Skin of body (tissue), 2 donors: ENCODE measurements around the gene NHSL1. TPM values are rescaled to one million over a fixed set of nuclear protein-coding genes. Genes with fewer than 3 reads are reported as not detected.
"Not testable (repeated sequence)": the region's sequence is repeated elsewhere in the genome, so short reads cannot be mapped to it uniquely, and the experiment has no call there.

ENCODE experiments used
- DNase-seq: peaks from one replicate; lab custom pipeline; 2025; lab: John Stamatoyannopoulos, UW
- total RNA-seq: library from RNA; depleted of rRNA; stranded (reverse); fragments of >200 nt; gene quantifications from one replicate; pipeline ENCODE4 v1.2.3, GENCODE V29; 2014

The NHSL1 gene
- total RNA-seq, 1 donor from 2014 or later, result 21.6 TPM

DNA sequence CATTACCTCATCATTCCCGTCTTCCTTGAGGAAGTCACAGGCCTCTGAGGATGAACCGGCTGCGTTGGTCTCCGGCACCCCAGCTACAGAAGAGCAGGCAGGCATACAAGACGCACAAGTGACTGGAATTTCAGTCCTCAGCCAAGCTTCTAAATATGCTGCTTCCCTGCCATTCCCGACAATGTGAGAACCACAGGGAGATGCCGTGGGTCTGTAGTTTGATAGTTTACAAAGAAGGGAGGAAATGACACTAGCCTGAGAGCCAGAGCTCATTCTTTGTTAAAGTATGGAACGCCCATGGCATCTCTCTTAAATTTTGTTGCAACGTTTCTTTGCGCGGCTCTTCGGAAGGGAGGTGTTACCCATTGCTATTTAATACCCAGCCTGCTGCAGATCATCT, 69.5 kb downstream of the NHSL1 start:
- no peak for DNase-seq

DNA sequence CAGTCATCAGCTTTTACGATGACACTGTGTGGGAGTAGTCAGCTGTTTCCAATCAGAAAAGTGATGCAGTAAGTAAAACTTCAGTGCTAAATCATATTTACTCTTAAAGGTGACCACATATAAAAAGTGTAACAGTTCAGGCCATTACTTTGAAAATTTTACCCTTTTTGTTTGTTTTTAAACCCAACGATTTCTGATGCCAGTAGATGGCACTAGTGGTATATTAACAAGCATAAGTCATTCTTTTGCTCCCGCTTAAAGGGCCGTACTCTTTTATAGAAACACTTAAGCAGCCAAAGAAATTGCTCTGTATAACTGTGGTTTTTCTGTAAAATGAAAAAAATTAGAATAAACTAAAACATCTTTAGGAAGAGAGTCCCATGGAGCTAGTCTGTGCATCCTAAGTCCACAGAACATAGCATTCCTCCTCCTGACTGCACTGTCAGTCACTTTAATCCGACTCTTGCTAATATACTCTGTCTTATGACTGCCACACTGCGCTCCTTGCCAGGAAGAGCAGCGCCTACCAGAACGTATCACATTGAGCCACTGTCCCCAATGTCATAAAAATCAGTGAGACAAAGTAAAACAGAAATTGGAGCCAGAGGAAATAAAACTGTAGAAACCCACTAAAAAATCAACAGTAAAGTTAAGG, 70.2 kb downstream of the NHSL1 start:
- peak; percentile 45 for DNase-seq

DNA sequence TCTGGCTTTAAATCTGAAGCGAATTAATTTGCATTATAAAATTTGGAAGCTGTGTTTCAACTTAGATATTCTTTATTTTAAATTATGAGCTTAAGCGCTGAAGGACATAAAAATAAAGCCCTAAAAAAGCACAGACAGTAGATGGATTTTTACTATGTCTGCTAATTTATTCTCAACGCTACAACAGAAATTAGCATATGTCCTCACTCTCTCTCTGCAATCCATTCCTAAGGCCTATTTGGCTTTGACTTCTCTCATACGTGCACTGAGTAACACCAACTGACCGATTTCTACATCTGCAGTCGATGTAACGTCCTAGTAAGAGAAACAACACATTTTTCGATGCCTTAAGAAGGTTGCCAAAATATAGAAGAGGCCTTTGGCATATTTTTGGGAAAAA, 71.6 kb downstream of the NHSL1 start:
- DNase-seq, result no peak

DNA sequence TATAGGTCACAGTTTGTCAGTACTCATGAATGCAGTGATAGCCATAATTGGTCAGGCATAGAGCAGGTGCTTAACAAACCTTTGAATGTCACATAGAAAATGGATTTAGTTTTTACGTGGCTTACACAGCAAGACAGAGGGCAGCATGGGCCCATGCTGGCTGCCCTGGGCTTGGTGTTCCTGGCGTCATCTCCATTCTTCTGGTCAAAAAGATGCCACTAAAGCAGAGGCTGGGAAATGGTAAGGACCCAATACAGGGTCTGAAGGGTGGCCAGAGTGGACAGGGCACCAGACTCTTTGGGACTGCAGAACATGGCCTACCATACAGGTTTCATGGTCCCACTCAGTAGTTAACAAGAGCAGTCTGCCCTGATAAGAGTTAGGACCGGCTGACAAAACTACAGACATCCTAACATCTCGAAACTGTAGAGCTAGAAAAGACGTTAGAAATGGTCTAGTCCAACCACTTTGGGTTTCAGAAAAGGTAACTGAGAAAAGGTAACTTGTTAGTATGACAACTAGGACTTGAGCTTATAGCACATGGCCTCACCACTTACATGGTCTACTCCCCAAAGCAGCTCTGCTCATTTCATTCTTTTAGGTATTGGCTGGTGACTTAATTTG, 72.7 kb downstream of the NHSL1 start:
- no peak for DNase-seq

DNA sequence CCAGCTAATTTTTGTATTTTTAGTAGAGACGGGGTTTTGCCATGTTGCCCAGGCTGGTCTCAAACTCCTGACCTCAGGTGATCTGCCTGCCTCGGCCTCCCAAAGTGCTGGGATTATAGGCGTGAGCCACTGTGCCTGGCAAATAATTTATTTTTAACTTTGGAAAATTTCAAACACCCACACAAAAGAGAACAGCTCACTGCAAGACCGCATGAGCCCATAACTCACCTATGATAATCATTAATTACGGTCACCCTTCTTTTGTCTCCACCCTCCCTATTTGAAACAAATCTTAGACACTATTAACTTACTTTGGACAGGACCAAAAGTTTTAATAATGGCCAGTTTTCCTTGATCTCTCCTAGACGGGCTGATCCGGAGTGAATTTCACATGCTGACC, 74.0 kb downstream of the NHSL1 start:
- not testable (repeated sequence) for DNase-seq

DNA sequence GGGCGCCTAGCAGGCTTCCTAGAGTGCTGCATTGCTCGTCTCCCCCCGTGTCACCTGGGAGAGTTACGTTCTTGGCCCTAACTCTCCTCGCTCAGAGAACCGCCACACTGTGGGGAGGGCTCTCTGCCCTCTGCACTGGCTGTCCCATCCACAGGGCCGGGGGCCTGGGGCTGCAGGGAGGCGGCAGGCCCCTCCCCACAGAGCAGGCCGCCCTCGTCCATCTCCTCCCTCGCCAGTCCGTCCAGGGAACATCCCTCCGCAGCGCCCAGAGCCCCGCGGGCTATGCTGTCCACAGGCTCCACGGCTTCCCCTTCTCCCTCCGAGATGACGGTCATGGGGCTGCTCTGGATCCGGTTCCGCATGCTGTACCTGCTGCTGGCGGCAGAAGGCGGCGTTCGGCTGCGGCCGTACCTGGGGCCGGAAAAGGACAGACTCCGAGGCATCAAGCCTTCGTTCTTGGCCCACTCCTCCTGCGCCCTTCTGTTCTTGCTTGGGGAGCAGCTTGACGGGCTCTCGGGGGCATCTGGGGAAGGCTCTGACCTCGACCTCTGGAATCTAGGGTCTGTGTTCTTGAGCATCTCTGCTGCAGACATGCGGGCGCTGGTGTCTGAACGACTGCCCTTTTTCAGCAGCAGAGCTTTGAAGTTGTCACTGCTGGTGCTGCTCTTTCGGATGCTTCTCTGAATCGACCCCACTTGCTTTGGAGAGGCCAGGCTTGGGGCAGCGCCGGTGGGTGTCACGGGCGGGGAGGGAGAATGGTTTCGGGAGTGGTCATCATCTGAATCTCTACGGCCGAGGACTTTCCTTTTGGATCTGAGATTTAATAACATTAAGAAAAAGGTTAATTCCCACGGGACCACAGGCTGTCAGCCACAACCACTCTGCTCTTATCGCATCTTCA, 75.0 kb downstream of the NHSL1 start:
- DNase-seq, result no peak

DNA sequence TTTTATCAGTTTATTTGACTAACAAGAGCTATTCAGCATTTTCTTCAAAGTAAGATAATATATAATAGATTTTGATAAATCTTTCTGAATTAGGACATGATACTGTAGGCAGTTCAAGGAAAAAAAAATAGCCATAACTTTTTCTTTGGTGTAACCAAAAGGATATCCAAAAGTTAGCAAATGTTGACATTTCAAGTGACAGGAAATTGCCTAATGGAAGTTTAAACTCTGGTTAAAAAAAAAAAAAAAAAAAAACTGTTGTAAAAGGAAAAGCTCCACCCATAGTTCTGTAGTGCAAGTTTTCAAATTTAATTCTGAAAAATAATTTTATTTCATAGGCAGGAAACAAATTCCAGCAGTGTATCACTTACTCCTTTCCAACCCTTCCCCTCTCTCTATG, 76.4 kb downstream of the NHSL1 start:
- DNase-seq, result no peak

DNA sequence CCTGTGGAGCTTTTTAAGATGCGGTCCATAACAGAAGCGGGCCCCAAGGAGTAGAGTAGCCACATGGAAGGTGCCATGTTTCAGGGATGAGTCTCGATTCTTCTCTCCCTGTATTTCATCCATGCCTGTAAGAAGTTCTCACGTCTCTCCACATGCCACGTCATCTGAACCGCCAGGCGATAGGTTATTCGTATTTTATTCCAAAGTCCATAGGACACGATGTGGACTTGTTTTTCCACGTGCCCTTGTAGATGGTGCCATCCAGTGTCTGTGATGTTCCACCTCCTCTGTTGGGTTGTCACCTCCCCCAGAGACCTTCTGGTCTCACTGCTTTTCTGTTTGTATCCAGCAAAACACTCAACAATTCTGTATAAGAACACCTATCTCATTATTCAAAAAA, 77.7 kb downstream of the NHSL1 start:
- no peak for DNase-seq

DNA sequence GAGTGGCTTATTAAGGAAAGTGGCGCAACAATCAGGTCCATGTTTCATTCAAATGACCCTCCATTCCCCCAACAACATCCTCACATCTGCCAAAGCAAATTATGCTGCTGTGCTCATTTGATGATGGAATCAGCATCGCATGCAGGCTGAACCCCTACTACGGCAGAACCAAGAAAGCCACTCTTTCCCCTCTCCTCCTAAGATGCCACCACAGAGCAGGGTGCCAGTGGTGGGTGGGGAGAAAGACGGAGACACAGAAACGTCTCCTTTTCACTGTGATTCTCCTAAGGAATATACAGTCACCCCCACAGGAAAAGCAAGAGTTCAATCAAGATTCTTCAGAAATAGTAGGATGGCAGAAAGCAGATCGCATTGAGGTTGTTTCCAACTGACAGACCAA, 78.2 kb downstream of the NHSL1 start:
- DNase-seq, result no peak

DNA sequence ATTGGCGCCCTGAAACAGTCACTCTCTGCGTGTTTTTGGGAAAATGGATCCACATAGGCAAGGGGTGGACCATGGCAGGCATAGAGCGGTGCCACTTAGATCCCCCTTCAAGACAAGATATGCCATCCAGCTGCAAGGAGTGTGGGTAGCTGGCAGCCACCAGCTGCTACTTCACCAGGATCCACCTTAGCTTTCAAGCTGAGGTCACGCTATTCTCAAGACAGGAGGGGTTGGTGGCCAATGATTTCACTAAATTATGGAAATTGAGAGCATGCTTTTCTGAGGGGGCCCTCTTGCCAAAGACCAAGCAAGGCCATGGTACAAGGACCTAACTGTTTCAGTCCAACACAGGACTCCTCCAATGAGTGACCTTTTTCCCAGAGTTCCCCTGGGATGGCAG, 78.9 kb downstream of the NHSL1 start:
- DNase-seq, result no peak

DNA sequence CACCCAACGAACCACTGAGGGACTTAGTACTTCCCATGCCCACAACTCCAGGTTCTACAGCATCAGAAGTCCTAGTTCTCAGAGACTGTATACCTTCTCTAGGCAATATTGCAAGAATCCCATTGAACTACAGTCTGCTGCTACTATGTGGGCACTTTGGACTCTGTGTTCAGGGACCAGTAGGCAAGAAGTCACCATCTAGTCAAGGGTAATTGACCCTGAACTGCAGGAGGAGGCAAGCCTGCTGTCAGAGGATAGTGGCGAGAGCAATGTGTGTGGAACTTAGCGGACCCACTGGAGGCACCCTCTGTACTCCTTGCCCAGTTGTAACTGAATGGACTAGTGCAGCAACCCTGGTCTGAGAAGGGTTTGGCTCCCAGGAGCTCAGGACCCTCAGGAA, 79.5 kb downstream of the NHSL1 start:
- no peak for DNase-seq

DNA sequence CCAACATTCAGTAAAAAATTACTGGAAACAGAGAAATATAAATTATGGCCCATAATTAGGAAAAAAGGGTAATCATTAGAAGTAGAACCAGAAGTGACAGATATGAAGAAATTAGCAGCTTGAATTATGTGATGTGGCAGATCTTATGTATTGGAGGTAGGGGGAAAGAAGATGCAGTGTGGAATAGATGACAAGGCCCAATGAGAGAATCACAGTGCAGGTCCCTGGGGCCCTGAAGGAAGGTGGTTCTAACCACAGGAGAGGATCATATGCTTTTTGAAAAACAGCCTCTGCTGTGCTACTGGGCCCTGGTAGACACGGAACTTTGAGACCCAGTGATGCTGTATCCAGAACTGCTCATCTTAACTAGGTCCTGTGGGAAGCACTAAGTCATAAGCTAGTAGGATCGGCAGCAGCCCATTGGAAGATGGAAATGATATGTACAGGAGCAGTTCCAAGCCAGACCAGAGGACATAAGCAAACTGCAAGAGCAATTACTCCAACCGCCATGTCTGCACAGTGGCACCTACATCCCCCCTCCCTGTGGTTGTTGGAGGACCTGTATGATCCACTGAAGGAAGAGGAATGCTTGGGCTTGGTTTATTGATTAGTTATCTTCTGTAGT, 81.1 kb downstream of the NHSL1 start:
- DNase-seq, result no peak

DNA sequence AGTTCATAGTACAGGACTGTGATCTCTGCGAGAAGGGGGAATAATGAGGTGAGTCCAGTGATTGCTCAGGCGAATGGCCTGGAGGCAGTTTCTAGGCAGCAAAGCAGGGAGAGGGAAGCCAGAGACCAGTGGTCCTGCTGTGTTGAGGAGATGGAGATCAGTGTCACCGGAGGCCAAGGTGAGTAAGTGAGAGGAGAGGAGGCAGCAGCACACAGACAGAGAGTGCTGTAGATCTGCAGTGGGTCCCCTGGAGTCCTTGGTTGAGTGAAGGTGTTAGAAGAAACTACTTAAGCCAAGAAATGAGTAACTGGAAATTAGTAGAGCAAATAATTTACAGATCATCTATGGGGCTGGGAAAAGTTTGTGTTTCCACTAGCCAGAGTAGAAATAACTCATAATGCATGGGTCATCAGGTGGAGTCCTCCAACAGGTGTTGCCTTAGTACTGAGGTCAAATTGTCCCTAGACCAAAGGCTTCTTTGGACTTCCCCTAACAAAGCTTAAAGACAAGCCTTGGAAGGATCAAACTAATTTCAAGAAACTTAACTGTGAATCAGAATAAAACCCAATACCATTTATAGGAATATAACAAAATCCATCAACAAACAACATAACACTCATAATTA, 81.7 kb downstream of the NHSL1 start:
- DNase-seq, result no peak

DNA sequence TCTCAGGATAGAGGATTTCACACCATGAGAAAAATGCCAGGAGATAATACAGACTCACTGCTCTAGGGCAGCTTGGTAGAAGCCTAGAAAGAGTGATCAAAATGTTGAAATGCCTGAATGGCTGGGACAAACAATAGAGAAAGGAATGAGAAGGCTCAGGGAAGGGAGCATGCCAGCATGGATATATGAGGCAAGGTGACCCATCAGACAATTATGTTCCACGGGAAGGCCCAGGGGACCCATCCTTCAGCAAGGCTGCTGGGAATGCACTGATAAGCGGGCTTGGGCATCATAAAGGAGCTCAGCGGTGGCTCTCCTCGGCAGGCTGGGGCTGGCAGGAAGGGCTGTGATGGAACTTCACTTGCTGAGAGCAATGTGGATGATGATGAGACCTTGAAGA, 83.1 kb downstream of the NHSL1 start:
- no peak for DNase-seq

DNA sequence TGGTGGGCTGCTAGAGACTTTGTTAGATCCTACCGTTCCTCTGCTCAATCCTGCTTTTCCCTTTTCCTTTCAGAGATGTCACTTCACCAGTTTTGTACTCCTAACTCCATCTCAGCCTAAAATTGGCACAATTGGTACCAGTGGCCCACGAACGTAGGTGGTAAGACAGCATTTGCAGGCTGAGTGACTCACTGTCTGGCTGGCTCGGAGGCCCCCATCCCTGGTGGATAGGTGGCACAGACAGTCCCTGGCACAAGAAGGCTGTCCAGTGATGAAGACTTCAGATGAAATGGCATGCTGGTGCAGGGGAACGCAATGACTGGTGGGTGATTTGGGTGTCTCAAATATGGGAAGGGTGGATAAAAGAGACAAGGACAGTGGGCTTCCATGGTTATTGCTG, 84.2 kb downstream of the NHSL1 start:
- DNase-seq, result no peak

DNA sequence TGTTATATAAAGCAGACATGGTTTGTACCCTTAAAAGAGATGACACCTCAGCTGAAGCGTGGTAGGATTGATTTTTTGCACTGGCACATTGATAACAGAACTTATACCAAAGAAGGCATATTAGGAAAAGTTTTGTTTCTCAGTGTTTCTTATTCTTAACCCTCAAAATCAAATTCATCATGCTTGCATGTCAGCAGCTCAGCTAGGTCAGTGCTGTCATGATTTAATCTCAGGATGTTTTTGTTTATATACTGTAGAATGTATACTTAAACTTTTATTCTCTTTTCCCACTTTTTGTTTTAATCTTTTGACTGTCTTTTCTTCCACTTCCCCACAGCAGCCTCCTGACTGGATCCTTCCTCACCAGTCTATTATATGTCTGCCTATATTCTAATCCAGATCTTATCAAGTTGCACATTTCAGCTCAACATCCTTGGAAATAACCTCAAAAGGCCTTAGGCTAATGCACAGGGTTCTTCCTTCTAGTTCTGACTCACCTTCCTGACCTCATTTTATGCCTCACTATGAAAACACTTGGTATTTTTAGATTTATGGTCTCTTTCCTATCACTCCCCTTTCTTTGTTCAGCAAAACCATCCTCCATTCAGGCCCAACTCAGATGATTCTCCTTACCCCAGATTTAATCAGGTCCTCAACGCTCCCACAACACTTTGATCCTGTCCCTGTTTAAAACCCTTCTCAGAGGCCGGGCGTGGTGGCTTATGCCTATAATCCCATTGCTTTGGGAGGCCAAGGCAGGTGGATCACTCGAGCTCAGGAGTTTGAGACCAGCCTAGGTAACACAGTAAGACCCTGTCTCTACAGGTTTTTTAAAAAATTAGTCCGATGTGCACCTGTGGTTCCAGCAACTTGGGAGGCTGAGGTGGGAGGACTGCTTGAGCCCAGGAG, 88.1 kb downstream of the NHSL1 start:
- no peak for DNase-seq

DNA sequence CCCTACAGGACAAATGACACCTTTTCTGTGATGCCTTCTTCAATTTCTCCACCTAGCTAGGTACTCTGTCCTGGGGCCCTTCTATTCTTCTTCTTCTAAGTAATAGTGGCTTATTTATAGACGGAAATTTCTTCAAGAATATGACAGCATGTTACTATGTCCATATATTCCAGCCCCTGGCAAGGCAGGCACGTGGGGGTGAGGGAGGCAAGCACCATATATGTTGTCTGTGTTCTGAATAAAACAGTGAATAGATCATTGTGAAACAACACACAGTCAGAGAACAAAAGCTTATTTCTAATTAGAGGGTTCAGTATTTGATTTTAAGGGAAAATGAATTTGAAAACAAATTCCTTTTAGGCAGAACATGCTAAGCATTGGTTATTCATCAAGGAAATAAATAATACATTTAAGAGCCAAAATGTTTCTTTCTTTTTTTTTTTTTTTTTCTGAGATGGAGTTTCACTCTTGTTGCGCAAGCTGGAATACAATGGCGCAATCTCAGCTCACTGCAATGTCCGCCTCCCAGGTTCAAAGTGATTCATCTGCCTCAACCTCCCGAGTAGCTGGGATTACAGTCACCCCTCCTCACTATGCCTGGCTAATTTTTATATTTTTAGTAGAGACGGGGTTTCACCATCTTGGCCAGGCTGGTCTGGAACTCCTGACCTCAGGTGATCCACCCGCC, 89.1 kb downstream of the NHSL1 start:
- DNase-seq, result no peak

DNA sequence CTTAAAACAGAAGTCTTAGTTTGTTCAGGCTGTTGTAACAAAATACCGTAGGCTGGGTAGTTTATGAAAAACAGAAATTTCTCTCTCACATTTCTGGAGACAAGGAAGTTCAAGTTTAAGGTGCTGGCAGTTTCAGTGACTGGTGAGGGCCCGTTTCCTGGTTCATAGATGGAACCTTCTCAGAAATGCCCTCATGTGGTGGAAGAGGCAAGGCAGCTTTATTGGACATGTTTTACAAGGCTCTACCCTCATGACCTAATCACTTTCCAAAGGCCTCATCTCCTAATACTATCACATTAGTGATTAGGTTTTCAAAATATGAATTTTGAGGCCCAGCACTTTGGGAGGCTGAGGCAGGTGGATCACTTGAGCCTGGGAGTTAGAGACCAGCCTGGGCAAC, 92.9 kb downstream of the NHSL1 start:
- DNase-seq, result no peak

DNA sequence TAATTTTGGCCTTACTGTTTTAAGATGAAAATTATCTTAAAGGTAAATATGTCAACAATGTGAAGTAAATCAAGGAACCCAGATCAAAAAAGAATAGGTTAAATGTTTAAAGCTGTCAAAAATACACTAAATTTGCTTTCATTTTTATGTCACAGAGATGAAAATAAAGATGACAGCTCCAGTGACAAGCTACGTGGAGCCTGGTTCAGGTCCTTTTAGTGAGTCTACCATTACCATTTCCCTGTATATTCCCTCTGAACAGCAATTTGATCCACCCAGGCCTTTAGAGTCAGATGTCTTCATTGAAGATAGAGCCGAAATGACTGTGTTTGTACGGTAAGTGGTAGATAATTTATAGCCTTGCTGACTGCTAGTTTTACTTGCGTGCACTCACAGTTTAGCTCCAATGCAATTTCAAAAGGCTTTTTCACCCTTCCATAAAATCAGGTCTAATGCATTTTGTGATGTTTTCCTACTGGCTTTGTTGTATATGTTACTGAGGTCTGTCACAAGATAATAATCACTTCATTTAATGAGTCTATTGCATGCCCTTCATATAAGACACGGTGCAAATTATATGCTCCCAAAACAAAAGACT, 93.4 kb downstream of the NHSL1 start:
- DNase-seq, result no peak
